Panc1 (cell line): Measurements from ENCODE around the gene DPP7. TPM values are rescaled to one million over a fixed set of nuclear protein-coding genes. Genes with fewer than 3 reads are reported as not detected.

Source experiments
- ATAC-seq: fragments of 200-7000 bp; cut with Tn5 transposase; 2 replicates; pipeline ENCODE4 v1.9.1; 2020; ENCODE audit warnings: mild to moderate bottlenecking, moderate library complexity
- BruUV-seq: library from RNA; stranded (reverse); fragments of 400-500 nt; replicated peaks from 2 replicates; lab custom pipeline; 2021; lab: Mats Ljungman, UMichigan
- CTCF ChIA-PET: fragments of 300-600 bp; sonication (Branson Sonifier 250); formaldehyde crosslinking; loops from one replicate; lab custom pipeline; 2022; ENCODE audit warnings: antibody characterized with exemption; lab: Charles Lee
- POLR2A ChIA-PET: fragments of 300-600 bp; sonication (Branson Sonifier 250); formaldehyde crosslinking; loops from one replicate; lab custom pipeline; 2022; ENCODE audit warnings: antibody characterized with exemption; lab: Charles Lee
- DNase-seq: peaks from one replicate; pipeline ENCODE4 v3.0.0-alpha.2; 2010; ENCODE audit warnings: low read depth, low spot score
- H3K27ac ChIP-seq: 2 replicates; pipeline ENCODE4 v1.5.1; 2011; ENCODE audit warnings: mild to moderate bottlenecking, low read length, inconsistent platforms
- H3K27me3 ChIP-seq: fragments of 200-500 bp; sonication (Bioruptor generic); 2 replicates; pipeline ENCODE4 v1.6.0; 2014; ENCODE audit warnings: low read length, inconsistent platforms; ENCODE audit not compliant: control insufficient read depth, insufficient read depth
- H3K36me3 ChIP-seq: fragments of 200-500 bp; sonication (Bioruptor generic); 2 replicates; pipeline ENCODE4 v1.5.1; 2014; ENCODE audit warnings: inconsistent platforms, mild to moderate bottlenecking, low read length, moderate library complexity; ENCODE audit not compliant: control insufficient read depth, insufficient read depth
- H3K4me1 ChIP-seq: 2 replicates; pipeline ENCODE4 v1.5.1; 2011; ENCODE audit warnings: inconsistent platforms, mild to moderate bottlenecking, low read length, moderate library complexity; ENCODE audit not compliant: control insufficient read depth, insufficient read depth
- H3K4me3 ChIP-seq, 2 experiments: 2 replicates each; pipeline ENCODE4 v1.5.1; 2011 to 2012; ENCODE audit warnings: low read depth in 2 of 2, low read length in 2 of 2, mild to moderate bottlenecking in 2 of 2, inconsistent platforms in 1 of 2, moderate library complexity in 1 of 2
- H3K9me3 ChIP-seq: fragments of 200-500 bp; sonication (Bioruptor generic); 2 replicates; pipeline ENCODE4 v1.5.1; 2014; ENCODE audit warnings: low read depth, mild to moderate bottlenecking, inconsistent platforms, low read length, moderate library complexity; ENCODE audit not compliant: control insufficient read depth, insufficient read depth
- POLR2AphosphoS5 ChIP-seq: IDR thresholded peaks from 2 replicates; pipeline ENCODE4 v1.6.1; 2012; ENCODE audit warnings: mild to moderate bottlenecking, low read depth, low read length, moderate library complexity
- REST ChIP-seq, 2 experiments: IDR thresholded peaks; 2 replicates each; pipeline ENCODE4 v1.6.1; 2011 to 2012; ENCODE audit warnings: low read depth in 2 of 2, control low read depth in 1 of 2, low read length in 1 of 2, mild to moderate bottlenecking in 1 of 2, moderate library complexity in 1 of 2; ENCODE audit not compliant: insufficient read depth in 1 of 2
- SIN3A ChIP-seq: IDR thresholded peaks from 2 replicates; pipeline ENCODE4 v1.6.1; 2012; ENCODE audit warnings: low read depth, mild to moderate bottlenecking, low read length, moderate library complexity, borderline replicate concordance; ENCODE audit not compliant: insufficient read depth
- TCF7L2 ChIP-seq: IDR thresholded peaks from 2 replicates; pipeline ENCODE4 v1.6.1; 2011; ENCODE audit warnings: mild to moderate bottlenecking, low read depth, low read length, inconsistent platforms
- in situ Hi-C: cut with HindIII; loops from 2 replicates; pipeline ENCODE4 v1.10.0; 2016; ENCODE audit warnings: low sequenced_read_pairs, low pct_unique_long_range_greater_than_20kb
- intact Hi-C: fragments of 100-400 bp; cut with micrococcal nuclease; formaldehyde crosslinking; loops from one replicate; pipeline ENCODE4 v1.10.0; 2022; ENCODE audit not compliant: unreplicated experiment
- total RNA-seq: library from RNA; stranded (reverse); gene quantifications from one replicate; pipeline ENCODE4 v1.2.1, GENCODE V29; 2021; ENCODE audit not compliant: unreplicated experiment

DPP7 gene
- total RNA-seq, 1 experiment from 2014 or later, result 236 TPM

- Histone ChIP-seq H3K9me3 (no peaks in the 10 kb centered on the region), H3K4me1 (no peaks in the 10 kb centered on the region), H3K36me3 (no peaks in the 10 kb centered on the region), H3K4me3 (no peak overlapping the region), H3K27me3 (no peaks in the 10 kb centered on the region), H3K27ac (no peak overlapping the region)
- ATAC-seq (no peak), DNase-seq (no peak)
- intact Hi-C loops (no loop called here), in situ Hi-C loops (no loop called here)
- ChIA-PET POLR2A (no interaction called here), CTCF (no interaction called here)
- TF ChIP-seq SIN3A (no peak), TCF7L2 (no peak)
- BruUV-seq, result no TSS peak
These were observed 32.7 kb upstream of the DPP7 start for GRCh38 chr9:137147091-137147792.

GRCh38 chr9:137146527-137146918 lies 32.0 kb upstream of the DPP7 start:
- ChIA-PET POLR2A (no interaction called here), CTCF (no interaction called here)
- intact Hi-C loops (no loop called here), in situ Hi-C loops (no loop called here)
- Histone ChIP-seq H3K4me1 (no peaks in the 10 kb centered on the region), H3K9me3 (no peaks in the 10 kb centered on the region), H3K36me3 (no peaks in the 10 kb centered on the region), H3K27me3 (no peaks in the 10 kb centered on the region), H3K4me3 (no peak overlapping the region), H3K27ac (no peak overlapping the region)
- ATAC-seq (peak; percentile 51; the same call in 1 of the 2 replicates), DNase-seq (no peak)
- TF ChIP-seq POLR2AphosphoS5 (no peak), REST (IDR thresholded peaks at IDR 0.05; ENCODE audit: insufficient read depth in 1 of 2, low read depth in 2 of 2, low read length in 1 of 2) (peak; percentile 78 to 80)
- no TSS peak for BruUV-seq

GRCh38 chr9:137145731-137146526 lies 31.4 kb upstream of the DPP7 start:
- peak; percentile 51 for ATAC-seq
- CTCF ChIA-PET, result interaction anchor here (0.9 kb wide), 1 partner anchor 277 kb away, joined by 8 read pairs; the partner anchor contains the start of gene NOXA1
- intact Hi-C loops, result no loop called here

More at GRCh38 chr9:137145731-137146526, 31.4 kb upstream of the DPP7 start:
- Histone ChIP-seq H3K27me3 (no peaks in the 10 kb centered on the region), H3K27ac (no peak overlapping the region), H3K4me1 (no peaks in the 10 kb centered on the region), H3K9me3 (no peaks in the 10 kb centered on the region), H3K36me3 (no peaks in the 10 kb centered on the region), H3K4me3 (no peak overlapping the region)
- TF ChIP-seq REST (IDR thresholded peaks at IDR 0.05; ENCODE audit: insufficient read depth in 1 of 2, low read depth in 2 of 2, low read length in 1 of 2) (peak; percentile 72 to 81), POLR2AphosphoS5 (no peak), TCF7L2 (no peak)
- no peak for DNase-seq
- POLR2A ChIA-PET, result no interaction called here
- in situ Hi-C loops, result no loop called here
- no TSS peak for BruUV-seq
